Breast epithelium (tissue), 3 donors: ENCODE data around the gene SIGLEC7.

Experiments used
- POLR2A ChIP-seq: fragments of 450-650 bp; IDR thresholded peaks from one replicate; pipeline ENCODE4 v1.6.1; 2016; ENCODE audit warnings: antibody characterized with exemption, mild to moderate bottlenecking, moderate library complexity
- POLR2AphosphoS5 ChIP-seq, 3 donors: sonication (generic); formaldehyde crosslinking; IDR thresholded peaks; one replicate each; pipeline ENCODE4 v1.6.1; 2017; ENCODE audit warnings: antibody characterized with exemption in 3 of 3
- TF ChIP-seq, protein P1 (sequence below), 3 donors: fragments of 450-650 bp; IDR thresholded peaks; one replicate each; pipeline ENCODE4 v1.5.1; 2016 to 2017; ENCODE audit warnings: antibody characterized with exemption in 3 of 3, mild to moderate bottlenecking in 3 of 3, moderate library complexity in 3 of 3

DNA sequence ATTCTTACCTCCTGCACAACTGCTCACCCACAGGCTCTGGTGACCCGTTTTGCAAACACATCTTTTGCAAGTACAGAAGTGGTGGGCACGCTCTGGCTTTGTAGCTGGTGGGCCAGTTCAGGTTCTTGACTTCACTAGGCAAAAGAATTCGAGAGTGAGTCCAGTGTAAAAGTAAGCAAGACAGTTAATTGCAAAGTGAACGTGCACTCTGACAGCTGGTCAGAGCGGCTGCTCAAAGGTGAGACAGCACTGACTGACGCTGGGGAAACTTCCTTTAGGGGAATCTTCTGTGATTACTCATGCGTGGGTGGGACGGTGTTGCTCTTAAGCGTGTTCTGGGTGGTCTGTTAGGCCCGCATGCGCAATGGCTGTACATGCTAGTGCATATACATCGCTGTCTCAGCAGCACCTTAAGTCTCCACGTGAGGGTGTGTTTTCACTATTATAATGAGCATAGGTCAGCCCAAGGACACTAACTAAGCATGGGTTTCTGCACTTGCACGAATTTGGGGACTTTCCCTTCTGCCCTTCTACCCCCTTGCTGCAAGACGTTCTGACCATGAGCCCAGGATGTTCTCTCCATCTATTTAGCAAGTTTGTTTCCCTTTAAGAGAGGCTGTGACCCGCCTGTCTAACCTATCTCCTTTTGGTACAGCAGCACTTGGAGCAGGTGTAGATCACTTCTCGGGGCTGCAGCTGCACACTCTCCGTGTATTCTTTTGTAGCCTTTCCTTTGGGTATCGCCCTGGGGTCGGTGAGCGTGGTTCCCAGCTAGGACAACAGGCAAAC is 52.6 kb downstream of the SIGLEC7 start:
- TF ChIP-seq, protein P1, sequence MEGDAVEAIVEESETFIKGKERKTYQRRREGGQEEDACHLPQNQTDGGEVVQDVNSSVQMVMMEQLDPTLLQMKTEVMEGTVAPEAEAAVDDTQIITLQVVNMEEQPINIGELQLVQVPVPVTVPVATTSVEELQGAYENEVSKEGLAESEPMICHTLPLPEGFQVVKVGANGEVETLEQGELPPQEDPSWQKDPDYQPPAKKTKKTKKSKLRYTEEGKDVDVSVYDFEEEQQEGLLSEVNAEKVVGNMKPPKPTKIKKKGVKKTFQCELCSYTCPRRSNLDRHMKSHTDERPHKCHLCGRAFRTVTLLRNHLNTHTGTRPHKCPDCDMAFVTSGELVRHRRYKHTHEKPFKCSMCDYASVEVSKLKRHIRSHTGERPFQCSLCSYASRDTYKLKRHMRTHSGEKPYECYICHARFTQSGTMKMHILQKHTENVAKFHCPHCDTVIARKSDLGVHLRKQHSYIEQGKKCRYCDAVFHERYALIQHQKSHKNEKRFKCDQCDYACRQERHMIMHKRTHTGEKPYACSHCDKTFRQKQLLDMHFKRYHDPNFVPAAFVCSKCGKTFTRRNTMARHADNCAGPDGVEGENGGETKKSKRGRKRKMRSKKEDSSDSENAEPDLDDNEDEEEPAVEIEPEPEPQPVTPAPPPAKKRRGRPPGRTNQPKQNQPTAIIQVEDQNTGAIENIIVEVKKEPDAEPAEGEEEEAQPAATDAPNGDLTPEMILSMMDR (IDR thresholded peaks at IDR 0.05): no peak
- TF ChIP-seq POLR2AphosphoS5 (IDR thresholded peaks at IDR 0.05) (no peak), POLR2A (no peak)
